ENCODE results near the gene GPC1. TPM values are rescaled to one million over a fixed set of nuclear protein-coding genes. Genes with fewer than 3 reads are reported as not detected.

GPC1 gene
- total and polyA plus RNA-seq, 2 experiments from 2014 or later: 9.0 to 46.2 TPM

DNA sequence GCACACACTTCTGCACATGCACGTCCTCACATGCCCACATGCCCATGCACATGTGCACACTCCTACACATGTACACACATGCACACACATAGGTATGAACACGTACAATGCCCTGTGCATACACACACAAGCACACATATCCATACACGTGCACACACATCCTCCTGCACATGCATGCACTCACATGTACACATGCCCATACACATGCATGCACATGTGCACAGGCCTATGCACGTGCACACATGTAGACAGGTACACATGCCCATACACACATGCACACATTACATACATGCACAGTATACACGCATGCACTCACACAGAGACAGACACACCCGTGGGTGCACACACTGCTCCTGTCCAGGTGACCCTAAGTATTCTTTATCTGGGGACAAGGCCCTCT lies 34.3 kb downstream of the GPC1 start:
- Mint-ChIP-seq H3K4me1 (peaks cover 3% of the 10 kb centered on the region; the same call in 1 of the 3 replicates), H3K36me3 (ENCODE audit: low read depth) (0 out of 3 replicates have a peak, but pooled peaks cover 3% of the 10 kb centered on the region), H3K27ac (no peak overlapping the region), H3K4me3 (no peak overlapping the region), H3K9me3 (peaks cover 6% of the 10 kb centered on the region; the same call in 1 of the 3 replicates), H3K27me3 (ENCODE audit: insufficient read depth, low read depth, poor library complexity) (peaks cover 8% of the 10 kb centered on the region)
- H3K27ac ChIP-seq (ENCODE audit: low read depth): no peak overlapping the region
- no peaks in the 10 kb centered on the region for H3K36me3 ChIP-seq (ENCODE audit: insufficient read depth)
- no peak overlapping the region for H2AFZ ChIP-seq
- ATAC-seq (no peak), DNase-seq (ENCODE audit: low spot score) (no peak)
- H4K20me1 ChIP-seq (replicated peaks; ENCODE audit: insufficient read depth): no peaks in the 10 kb centered on the region
- TF ChIP-seq STAT1 (IDR thresholded peaks at IDR 0.05; ENCODE audit: unreplicated experiment): no peak
- no peak for TF ChIP-seq CREB1 (CRISPR knock-in tag; IDR thresholded peaks at IDR 0.05; ENCODE audit: low read depth)
- TF ChIP-seq, protein P1, sequence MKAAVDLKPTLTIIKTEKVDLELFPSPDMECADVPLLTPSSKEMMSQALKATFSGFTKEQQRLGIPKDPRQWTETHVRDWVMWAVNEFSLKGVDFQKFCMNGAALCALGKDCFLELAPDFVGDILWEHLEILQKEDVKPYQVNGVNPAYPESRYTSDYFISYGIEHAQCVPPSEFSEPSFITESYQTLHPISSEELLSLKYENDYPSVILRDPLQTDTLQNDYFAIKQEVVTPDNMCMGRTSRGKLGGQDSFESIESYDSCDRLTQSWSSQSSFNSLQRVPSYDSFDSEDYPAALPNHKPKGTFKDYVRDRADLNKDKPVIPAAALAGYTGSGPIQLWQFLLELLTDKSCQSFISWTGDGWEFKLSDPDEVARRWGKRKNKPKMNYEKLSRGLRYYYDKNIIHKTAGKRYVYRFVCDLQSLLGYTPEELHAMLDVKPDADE (IDR thresholded peaks at IDR 0.05): no peak
- TF ChIP-seq, protein P2, sequence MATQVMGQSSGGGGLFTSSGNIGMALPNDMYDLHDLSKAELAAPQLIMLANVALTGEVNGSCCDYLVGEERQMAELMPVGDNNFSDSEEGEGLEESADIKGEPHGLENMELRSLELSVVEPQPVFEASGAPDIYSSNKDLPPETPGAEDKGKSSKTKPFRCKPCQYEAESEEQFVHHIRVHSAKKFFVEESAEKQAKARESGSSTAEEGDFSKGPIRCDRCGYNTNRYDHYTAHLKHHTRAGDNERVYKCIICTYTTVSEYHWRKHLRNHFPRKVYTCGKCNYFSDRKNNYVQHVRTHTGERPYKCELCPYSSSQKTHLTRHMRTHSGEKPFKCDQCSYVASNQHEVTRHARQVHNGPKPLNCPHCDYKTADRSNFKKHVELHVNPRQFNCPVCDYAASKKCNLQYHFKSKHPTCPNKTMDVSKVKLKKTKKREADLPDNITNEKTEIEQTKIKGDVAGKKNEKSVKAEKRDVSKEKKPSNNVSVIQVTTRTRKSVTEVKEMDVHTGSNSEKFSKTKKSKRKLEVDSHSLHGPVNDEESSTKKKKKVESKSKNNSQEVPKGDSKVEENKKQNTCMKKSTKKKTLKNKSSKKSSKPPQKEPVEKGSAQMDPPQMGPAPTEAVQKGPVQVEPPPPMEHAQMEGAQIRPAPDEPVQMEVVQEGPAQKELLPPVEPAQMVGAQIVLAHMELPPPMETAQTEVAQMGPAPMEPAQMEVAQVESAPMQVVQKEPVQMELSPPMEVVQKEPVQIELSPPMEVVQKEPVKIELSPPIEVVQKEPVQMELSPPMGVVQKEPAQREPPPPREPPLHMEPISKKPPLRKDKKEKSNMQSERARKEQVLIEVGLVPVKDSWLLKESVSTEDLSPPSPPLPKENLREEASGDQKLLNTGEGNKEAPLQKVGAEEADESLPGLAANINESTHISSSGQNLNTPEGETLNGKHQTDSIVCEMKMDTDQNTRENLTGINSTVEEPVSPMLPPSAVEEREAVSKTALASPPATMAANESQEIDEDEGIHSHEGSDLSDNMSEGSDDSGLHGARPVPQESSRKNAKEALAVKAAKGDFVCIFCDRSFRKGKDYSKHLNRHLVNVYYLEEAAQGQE (IDR thresholded peaks at IDR 0.05; ENCODE audit: unreplicated experiment): no peak
- TF ChIP-seq JUNB (IDR thresholded peaks at IDR 0.05; ENCODE audit: unreplicated experiment): no peak
- no peak for TF ChIP-seq EZH2 (IDR thresholded peaks at IDR 0.05; ENCODE audit: low read depth, unreplicated experiment)
- TF ChIP-seq, protein P3, sequence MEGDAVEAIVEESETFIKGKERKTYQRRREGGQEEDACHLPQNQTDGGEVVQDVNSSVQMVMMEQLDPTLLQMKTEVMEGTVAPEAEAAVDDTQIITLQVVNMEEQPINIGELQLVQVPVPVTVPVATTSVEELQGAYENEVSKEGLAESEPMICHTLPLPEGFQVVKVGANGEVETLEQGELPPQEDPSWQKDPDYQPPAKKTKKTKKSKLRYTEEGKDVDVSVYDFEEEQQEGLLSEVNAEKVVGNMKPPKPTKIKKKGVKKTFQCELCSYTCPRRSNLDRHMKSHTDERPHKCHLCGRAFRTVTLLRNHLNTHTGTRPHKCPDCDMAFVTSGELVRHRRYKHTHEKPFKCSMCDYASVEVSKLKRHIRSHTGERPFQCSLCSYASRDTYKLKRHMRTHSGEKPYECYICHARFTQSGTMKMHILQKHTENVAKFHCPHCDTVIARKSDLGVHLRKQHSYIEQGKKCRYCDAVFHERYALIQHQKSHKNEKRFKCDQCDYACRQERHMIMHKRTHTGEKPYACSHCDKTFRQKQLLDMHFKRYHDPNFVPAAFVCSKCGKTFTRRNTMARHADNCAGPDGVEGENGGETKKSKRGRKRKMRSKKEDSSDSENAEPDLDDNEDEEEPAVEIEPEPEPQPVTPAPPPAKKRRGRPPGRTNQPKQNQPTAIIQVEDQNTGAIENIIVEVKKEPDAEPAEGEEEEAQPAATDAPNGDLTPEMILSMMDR (conservative IDR thresholded peaks at IDR 0.05; ENCODE audit: low read depth in 2 of 2): no peak
- no peak for TF ChIP-seq POLR2AphosphoS5 (IDR thresholded peaks at IDR 0.05; ENCODE audit: low read depth)
- TF ChIP-seq, protein P4, sequence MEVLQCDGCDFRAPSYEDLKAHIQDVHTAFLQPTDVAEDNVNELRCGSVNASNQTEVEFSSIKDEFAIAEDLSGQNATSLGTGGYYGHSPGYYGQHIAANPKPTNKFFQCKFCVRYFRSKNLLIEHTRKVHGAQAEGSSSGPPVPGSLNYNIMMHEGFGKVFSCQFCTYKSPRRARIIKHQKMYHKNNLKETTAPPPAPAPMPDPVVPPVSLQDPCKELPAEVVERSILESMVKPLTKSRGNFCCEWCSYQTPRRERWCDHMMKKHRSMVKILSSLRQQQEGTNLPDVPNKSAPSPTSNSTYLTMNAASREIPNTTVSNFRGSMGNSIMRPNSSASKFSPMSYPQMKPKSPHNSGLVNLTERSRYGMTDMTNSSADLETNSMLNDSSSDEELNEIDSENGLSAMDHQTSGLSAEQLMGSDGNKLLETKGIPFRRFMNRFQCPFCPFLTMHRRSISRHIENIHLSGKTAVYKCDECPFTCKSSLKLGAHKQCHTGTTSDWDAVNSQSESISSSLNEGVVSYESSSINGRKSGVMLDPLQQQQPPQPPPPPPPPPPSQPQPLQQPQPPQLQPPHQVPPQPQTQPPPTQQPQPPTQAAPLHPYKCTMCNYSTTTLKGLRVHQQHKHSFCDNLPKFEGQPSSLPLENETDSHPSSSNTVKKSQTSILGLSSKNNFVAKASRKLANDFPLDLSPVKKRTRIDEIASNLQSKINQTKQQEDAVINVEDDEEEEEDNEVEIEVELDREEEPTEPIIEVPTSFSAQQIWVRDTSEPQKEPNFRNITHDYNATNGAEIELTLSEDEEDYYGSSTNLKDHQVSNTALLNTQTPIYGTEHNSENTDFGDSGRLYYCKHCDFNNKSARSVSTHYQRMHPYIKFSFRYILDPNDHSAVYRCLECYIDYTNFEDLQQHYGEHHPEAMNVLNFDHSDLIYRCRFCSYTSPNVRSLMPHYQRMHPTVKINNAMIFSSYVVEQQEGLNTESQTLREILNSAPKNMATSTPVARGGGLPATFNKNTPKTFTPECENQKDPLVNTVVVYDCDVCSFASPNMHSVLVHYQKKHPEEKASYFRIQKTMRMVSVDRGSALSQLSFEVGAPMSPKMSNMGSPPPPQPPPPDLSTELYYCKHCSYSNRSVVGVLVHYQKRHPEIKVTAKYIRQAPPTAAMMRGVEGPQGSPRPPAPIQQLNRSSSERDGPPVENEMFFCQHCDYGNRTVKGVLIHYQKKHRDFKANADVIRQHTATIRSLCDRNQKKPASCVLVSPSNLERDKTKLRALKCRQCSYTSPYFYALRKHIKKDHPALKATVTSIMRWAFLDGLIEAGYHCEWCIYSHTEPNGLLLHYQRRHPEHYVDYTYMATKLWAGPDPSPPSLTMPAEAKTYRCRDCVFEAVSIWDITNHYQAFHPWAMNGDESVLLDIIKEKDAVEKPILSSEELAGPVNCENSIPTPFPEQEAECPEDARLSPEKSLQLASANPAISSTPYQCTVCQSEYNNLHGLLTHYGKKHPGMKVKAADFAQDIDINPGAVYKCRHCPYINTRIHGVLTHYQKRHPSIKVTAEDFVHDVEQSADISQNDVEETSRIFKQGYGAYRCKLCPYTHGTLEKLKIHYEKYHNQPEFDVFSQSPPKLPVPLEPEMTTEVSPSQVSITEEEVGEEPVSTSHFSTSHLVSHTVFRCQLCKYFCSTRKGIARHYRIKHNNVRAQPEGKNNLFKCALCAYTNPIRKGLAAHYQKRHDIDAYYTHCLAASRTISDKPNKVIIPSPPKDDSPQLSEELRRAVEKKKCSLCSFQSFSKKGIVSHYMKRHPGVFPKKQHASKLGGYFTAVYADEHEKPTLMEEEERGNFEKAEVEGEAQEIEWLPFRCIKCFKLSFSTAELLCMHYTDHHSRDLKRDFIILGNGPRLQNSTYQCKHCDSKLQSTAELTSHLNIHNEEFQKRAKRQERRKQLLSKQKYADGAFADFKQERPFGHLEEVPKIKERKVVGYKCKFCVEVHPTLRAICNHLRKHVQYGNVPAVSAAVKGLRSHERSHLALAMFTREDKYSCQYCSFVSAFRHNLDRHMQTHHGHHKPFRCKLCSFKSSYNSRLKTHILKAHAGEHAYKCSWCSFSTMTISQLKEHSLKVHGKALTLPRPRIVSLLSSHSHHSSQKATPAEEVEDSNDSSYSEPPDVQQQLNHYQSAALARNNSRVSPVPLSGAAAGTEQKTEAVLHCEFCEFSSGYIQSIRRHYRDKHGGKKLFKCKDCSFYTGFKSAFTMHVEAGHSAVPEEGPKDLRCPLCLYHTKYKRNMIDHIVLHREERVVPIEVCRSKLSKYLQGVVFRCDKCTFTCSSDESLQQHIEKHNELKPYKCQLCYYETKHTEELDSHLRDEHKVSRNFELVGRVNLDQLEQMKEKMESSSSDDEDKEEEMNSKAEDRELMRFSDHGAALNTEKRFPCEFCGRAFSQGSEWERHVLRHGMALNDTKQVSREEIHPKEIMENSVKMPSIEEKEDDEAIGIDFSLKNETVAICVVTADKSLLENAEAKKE (CRISPR knock-in tag; IDR thresholded peaks at IDR 0.05): no peak
- no peak for TF ChIP-seq EZH2phosphoT487 (IDR thresholded peaks at IDR 0.05; ENCODE audit: unreplicated experiment)
- TF ChIP-seq ZNF114 (CRISPR knock-in tag; IDR thresholded peaks at IDR 0.05): no peak
- TF ChIP-seq ZNF331 (CRISPR knock-in tag; IDR thresholded peaks at IDR 0.05; ENCODE audit: low read depth): no peak
- no peak for TF ChIP-seq NANOG (IDR thresholded peaks at IDR 0.05; ENCODE audit: borderline replicate concordance)
- H3K79me2 ChIP-seq (replicated peaks; ENCODE audit: insufficient read depth): no peaks in the 10 kb centered on the region
- H3K4me3 ChIP-seq: no peak overlapping the region
- no peaks in the 10 kb centered on the region for H3K4me1 ChIP-seq (ENCODE audit: insufficient read depth)
- H3K27me3 ChIP-seq (ENCODE audit: insufficient read depth): 0 out of 2 replicates have a peak, but pooled peaks cover 8% of the 10 kb centered on the region
- H3K9me2 ChIP-seq (ENCODE audit: insufficient read depth): no peaks in the 10 kb centered on the region; the same call in 1 of the 2 replicates
- no peaks in the 10 kb centered on the region for H3F3A ChIP-seq (replicated peaks; ENCODE audit: low read depth)
- no peak overlapping the region for H3K4me2 ChIP-seq
